OCI-LY7 (cell line): ENCODE measurements around the gene EIF4G3. TPM values are rescaled to one million over a fixed set of nuclear protein-coding genes. Genes with fewer than 3 reads are reported as not detected.

Experiments
- BruUV-seq: library from RNA; stranded (reverse); fragments of 400-500 nt; replicated peaks from 2 replicates; lab custom pipeline; 2021; lab: Mats Ljungman, UMichigan
- CTCF ChIA-PET: fragments of 300-600 bp; sonication (Branson Sonifier 250); formaldehyde crosslinking; loops from one replicate; lab custom pipeline; 2022; ENCODE audit warnings: antibody characterized with exemption; ENCODE audit not compliant: unreplicated experiment; lab: Charles Lee
- POLR2A ChIA-PET: fragments of 300-600 bp; sonication (Branson Sonifier 250); formaldehyde crosslinking; loops from one replicate; lab custom pipeline; 2022; ENCODE audit warnings: antibody characterized with exemption; lab: Charles Lee
- DNase-seq: peaks from one replicate; pipeline ENCODE4 v3.0.0-alpha.2; 2015; ENCODE audit warnings: low spot score
- H2AFZ ChIP-seq: fragments of 200-600 bp; sonication (generic), shearing (Covaris generic); 2 replicates; pipeline ENCODE4 v1.6.1; 2014; ENCODE audit warnings: mild to moderate bottlenecking, antibody characterized with exemption, low read length, moderate library complexity
- H3K27ac ChIP-seq: fragments of 200-600 bp; sonication (generic); 2 replicates; pipeline ENCODE4 v1.5.1; 2014; ENCODE audit warnings: mixed run types, low read depth, mild to moderate bottlenecking, moderate library complexity, low read length, inconsistent platforms; ENCODE audit not compliant: poor library complexity, severe bottlenecking
- H3K36me3 ChIP-seq: fragments of 200-600 bp; sonication (generic); 2 replicates; pipeline ENCODE4 v1.6.1; 2014; ENCODE audit warnings: mild to moderate bottlenecking, antibody characterized with exemption, low read length, moderate library complexity, mixed read lengths; ENCODE audit not compliant: insufficient read depth
- H3K4me1 ChIP-seq: fragments of 200-600 bp; sonication (generic); 2 replicates; pipeline ENCODE4 v1.5.1; 2014; ENCODE audit warnings: mild to moderate bottlenecking, low read length; ENCODE audit not compliant: insufficient read depth, poor library complexity, severe bottlenecking
- H3K4me2 ChIP-seq: fragments of 200-600 bp; sonication (generic); 2 replicates; pipeline ENCODE4 v1.6.1; 2014; ENCODE audit warnings: mild to moderate bottlenecking, low read length
- H3K4me3 ChIP-seq: fragments of 200-600 bp; sonication (generic); 2 replicates; pipeline ENCODE4 v1.5.1; 2014; ENCODE audit warnings: mild to moderate bottlenecking, low read depth, low read length; ENCODE audit not compliant: poor library complexity, severe bottlenecking
- H3K79me2 ChIP-seq: fragments of 200-600 bp; sonication (generic); 2 replicates; pipeline ENCODE4 v1.6.1; 2016; ENCODE audit warnings: low read depth, mild to moderate bottlenecking, low read length, moderate library complexity, mixed read lengths; ENCODE audit not compliant: insufficient read depth
- H3K9me2 ChIP-seq: fragments of 200-600 bp; sonication (generic); 2 replicates; pipeline ENCODE4 v1.6.1; 2016; ENCODE audit warnings: mild to moderate bottlenecking, low read length, mixed read lengths; ENCODE audit not compliant: insufficient read depth
- H3K9me3 ChIP-seq: fragments of 200-600 bp; sonication (generic); 2 replicates; pipeline ENCODE4 v1.6.1; 2014; ENCODE audit warnings: mild to moderate bottlenecking, mixed run types, low read length, mixed read lengths
- H4K20me1 ChIP-seq: fragments of 200-600 bp; sonication (generic); 2 replicates; pipeline ENCODE4 v1.6.1; 2014; ENCODE audit warnings: mild to moderate bottlenecking, antibody characterized with exemption, low read length, moderate library complexity, mixed read lengths; ENCODE audit not compliant: insufficient read depth
- EZH2phosphoT487 ChIP-seq: fragments of 200-600 bp; sonication (generic); IDR thresholded peaks from 2 replicates; pipeline ENCODE4 v1.6.1; 2018; ENCODE audit warnings: low read depth, borderline replicate concordance, mild to moderate bottlenecking, mixed run types, antibody characterized with exemption, low read length, moderate library complexity, mixed read lengths
- intact Hi-C: fragments of 100-400 bp; cut with micrococcal nuclease; formaldehyde crosslinking; loops from one replicate; pipeline ENCODE4 v1.10.0; 2022; ENCODE audit not compliant: unreplicated experiment
- total RNA-seq, 2 experiments: library from RNA; depleted of rRNA in 1 of 2; stranded (reverse); fragments of >200 nt in 1 of 2; shearing (Covaris generic) in 1 of 2; gene quantifications; 2 replicates each; pipeline ENCODE4 v1.2.3, GENCODE V29; 2014 to 2022
- TF ChIP-seq, protein P1 (sequence below): fragments of 200-600 bp; sonication (generic); conservative IDR thresholded peaks from 2 replicates; pipeline ENCODE4 v1.5.1; 2014; ENCODE audit warnings: mild to moderate bottlenecking, antibody characterized with exemption, low read length, moderate library complexity, mixed read lengths

Gene EIF4G3
- total RNA-seq, 2 experiments from 2014 or later: 28.5 to 62.1 TPM

DNA sequence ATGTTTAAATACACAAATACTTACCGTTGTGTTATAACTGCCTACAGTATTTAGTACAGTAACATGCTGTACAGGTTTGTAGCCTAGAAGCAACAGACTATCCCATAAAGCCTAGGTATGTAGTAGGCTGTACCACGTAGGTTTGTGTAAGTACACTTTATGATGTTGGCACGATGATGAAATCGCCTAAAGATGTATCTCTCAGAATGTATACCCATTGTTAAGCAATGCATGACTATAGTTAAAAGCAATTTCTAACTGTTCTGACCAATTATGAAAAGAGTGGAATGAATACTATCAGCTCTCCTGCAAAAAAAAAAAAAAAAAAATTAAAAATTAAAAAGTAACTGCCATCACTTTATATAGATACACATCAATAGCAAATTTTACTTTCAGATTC is 401.0 kb downstream of the EIF4G3 start:
- Histone ChIP-seq H3K9me3 (no peaks in the 10 kb centered on the region), H3K79me2 (peaks cover 63% of the 10 kb centered on the region), H3K4me1 (no peaks in the 10 kb centered on the region), H3K4me2 (no peak overlapping the region), H4K20me1 (peaks cover 23% of the 10 kb centered on the region), H3K27ac (no peak overlapping the region), H2AFZ (no peak overlapping the region), H3K4me3 (no peak overlapping the region), H3K36me3 (peaks cover 98% of the 10 kb centered on the region), H3K9me2 (no peaks in the 10 kb centered on the region)
- TF ChIP-seq, protein P1, sequence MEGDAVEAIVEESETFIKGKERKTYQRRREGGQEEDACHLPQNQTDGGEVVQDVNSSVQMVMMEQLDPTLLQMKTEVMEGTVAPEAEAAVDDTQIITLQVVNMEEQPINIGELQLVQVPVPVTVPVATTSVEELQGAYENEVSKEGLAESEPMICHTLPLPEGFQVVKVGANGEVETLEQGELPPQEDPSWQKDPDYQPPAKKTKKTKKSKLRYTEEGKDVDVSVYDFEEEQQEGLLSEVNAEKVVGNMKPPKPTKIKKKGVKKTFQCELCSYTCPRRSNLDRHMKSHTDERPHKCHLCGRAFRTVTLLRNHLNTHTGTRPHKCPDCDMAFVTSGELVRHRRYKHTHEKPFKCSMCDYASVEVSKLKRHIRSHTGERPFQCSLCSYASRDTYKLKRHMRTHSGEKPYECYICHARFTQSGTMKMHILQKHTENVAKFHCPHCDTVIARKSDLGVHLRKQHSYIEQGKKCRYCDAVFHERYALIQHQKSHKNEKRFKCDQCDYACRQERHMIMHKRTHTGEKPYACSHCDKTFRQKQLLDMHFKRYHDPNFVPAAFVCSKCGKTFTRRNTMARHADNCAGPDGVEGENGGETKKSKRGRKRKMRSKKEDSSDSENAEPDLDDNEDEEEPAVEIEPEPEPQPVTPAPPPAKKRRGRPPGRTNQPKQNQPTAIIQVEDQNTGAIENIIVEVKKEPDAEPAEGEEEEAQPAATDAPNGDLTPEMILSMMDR: no peak
- CTCF ChIA-PET: no interaction called here
- POLR2A ChIA-PET: interaction anchor here (1.6 kb wide), 1 partner anchor 11 kb away, joined by 7 read pairs; no protein-coding TSS in a partner anchor
- intact Hi-C loops: no loop called here
- DNase-seq: no peak
- no TSS peak for BruUV-seq

GRCh38 chr1:20771780-20772179 is 404.9 kb downstream of the EIF4G3 start:
- BruUV-seq: no TSS peak
- Histone ChIP-seq H3K4me3 (no peak overlapping the region), H3K36me3 (peaks cover 100% of the 10 kb centered on the region), H4K20me1 (0 out of 2 replicates have a peak, but pooled peaks cover 4% of the 10 kb centered on the region), H3K4me2 (no peak overlapping the region), H3K79me2 (peaks cover 24% of the 10 kb centered on the region; the same call in 1 of the 2 replicates), H3K4me1 (no peaks in the 10 kb centered on the region), H2AFZ (no peak overlapping the region), H3K9me3 (no peaks in the 10 kb centered on the region), H3K9me2 (no peaks in the 10 kb centered on the region), H3K27ac (no peak overlapping the region)
- DNase-seq: no peak
- intact Hi-C loops: no loop called here
- POLR2A ChIA-PET: interaction anchor here (0.9 to 1.2 kb wide), 2 partner anchors 12 to 105 kb away, joined by 3 to 4 read pairs; no protein-coding TSS in a partner anchor
- CTCF ChIA-PET: no interaction called here
- TF ChIP-seq EZH2phosphoT487: no peak
- TF ChIP-seq, protein P1: no peak

- Histone ChIP-seq H3K36me3 (peaks cover 100% of the 10 kb centered on the region), H3K4me1 (no peaks in the 10 kb centered on the region), H3K79me2 (peaks cover 13% of the 10 kb centered on the region; the same call in 1 of the 2 replicates), H3K9me2 (no peaks in the 10 kb centered on the region), H3K27ac (no peak overlapping the region), H3K4me2 (no peak overlapping the region), H3K4me3 (no peak overlapping the region), H4K20me1 (no peaks in the 10 kb centered on the region), H3K9me3 (no peaks in the 10 kb centered on the region), H2AFZ (no peak overlapping the region)
- no TSS peak for BruUV-seq
- POLR2A ChIA-PET: interaction anchor here (0.9 to 1.2 kb wide), 2 partner anchors 13 to 104 kb away, joined by 3 to 4 read pairs; no protein-coding TSS in a partner anchor
- TF ChIP-seq, protein P1: no peak
- no peak for TF ChIP-seq EZH2phosphoT487
- CTCF ChIA-PET: no interaction called here
- intact Hi-C loops: no loop called here
- no peak for DNase-seq
Measured at GRCh38 chr1:20770314-20771087, 406.2 kb downstream of the EIF4G3 start.
